Left renal pelvis (tissue), 4 donors: ENCODE results near the gene AARS1. TPM values are rescaled to one million over a fixed set of nuclear protein-coding genes. Genes with fewer than 3 reads are reported as not detected.
A peak's percentile ranks its signal among the peaks of the same experiment; 100 is the strongest.
"Not testable (repeated sequence)": the region's sequence is repeated elsewhere in the genome, so short reads cannot be mapped to it uniquely, and the experiment has no call there.

Experiments used
- DNase-seq, 4 donors: peaks; one replicate each; pipeline ENCODE4 v3.0.0-alpha.2; 2013; ENCODE audit warnings: low read depth in 4 of 4, low spot score in 3 of 4
- polyA plus RNA-seq, 4 donors: library from polyadenylated mRNA; unstranded; fragments of 120-200 nt; gene quantifications; one replicate each; pipeline ENCODE4 v1.2.1, GENCODE V29; 2013; ENCODE audit not compliant: insufficient read length in 4 of 4

Gene AARS1
- polyA plus RNA-seq, 4 donors, result 78.2 to 86.3 (median 85.5) TPM

DNA sequence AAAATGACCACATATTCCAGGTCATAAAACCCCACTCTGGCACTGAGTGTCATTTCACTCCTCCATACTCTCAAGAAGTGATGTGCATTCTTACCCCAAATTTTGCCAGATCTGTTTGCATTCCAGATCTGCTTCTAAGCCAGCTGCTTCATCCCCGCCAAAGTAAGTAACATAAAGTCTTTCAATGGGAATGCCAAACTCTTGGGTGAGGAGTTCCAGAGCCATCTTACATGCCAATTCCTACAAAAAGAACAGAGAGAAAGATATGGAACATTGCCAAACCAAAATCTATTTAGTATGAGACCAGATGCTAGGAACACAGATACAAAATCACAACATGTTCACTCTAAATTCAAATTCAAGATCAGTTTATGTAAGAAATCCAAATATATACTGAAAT, 12.9 kb downstream of the AARS1 start:
- no peak for DNase-seq

DNA sequence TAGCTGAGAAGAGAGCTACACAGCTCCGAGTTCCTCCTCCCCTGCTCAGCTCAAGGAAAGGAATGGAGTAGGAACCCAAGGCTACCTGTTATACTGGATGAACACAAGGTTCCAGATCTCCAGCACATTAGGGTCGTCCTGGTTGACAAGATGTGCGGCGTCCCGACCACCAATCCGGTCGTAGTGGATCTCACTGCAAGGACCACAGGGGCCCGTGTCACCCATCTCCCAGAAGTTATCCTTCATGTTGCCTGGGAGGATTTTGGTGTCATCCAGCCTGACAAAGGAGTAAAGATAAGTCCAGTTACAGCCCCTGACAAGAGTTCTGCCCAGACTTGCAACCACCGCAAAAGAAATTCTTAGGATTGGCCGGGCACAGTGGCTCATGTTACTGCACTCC, 17.6 kb downstream of the AARS1 start:
- no peak for DNase-seq

DNA sequence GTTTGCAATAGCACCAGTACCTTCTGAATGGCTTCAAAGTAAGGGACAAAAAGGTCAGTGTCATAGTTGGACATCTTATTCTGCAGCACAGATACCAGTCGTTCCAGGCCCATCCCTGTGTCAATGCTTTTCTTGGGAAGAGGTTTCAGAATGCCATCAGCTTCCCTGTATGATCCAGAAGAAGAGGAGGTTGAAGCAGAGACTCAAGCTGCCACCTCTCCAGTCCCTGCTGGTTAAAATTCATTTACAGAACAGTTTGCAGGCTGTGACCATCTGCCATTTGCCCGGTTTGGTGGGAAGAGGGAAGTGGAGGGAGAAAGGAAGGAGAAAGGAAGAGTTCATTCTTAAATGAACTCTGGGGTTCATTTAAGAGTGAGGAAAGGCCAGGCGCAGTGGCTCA, 19.1 kb downstream of the AARS1 start:
- DNase-seq, result no peak

DNA sequence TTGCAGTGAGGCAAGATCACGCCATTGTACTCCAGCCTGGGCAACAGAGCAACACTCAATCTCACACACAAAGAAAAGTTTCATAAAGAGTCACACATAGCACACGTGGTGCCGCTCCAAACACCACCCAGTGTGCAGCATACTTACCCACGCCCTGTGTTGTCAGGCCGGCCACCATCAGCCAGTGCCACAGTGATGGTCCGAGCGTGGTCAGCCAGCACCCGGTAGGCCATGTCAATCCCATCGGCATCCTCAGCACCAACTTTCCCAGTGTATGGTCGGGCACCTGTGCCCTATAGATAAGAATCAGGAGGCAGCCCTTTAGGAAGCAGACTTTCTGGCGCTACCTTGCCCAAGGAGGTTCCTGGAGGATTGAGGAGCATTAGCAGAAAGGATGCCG, 19.8 kb downstream of the AARS1 start:
- no peak for DNase-seq

DNA sequence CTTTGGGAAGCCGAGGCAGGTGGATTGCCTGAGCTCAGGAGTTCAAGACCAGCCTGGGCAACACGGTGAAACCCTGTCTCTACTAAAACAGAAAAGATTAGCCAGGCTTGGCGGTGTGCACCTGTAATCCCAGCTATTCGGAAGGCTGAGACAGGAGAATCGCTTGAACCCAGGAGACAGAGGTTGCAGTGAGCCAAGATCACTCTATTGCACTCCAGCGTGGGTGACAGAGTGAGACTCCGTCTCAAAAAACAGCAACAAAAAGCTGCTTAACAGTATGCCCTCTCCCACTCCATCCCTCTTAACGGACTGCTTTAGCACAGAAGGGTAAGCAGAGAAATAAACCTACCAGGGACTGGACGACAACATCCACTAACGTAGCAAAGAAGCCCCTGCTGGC, 21.4 kb downstream of the AARS1 start:
- DNase-seq, result not testable (repeated sequence)

DNA sequence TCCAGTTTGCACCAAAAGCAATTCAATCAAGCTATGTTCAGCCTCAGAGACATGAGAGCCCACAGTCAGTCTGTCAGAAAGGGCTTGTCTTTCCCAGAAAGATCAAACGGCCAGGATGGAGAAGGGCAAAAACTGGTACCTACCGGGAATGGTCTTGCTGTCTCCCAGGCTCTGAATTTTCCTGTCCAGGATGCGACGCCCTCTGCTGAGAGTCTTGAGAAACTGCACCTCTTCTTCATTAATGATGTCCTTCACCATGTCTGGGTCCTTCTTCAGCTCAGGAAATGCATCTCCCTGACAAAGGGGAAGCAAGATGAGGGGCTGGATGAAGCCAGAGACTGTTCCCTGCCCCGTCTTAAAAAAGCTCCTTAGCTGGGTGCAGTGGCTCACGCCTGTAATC, 21.8 kb downstream of the AARS1 start:
- DNase-seq, result no peak

DNA sequence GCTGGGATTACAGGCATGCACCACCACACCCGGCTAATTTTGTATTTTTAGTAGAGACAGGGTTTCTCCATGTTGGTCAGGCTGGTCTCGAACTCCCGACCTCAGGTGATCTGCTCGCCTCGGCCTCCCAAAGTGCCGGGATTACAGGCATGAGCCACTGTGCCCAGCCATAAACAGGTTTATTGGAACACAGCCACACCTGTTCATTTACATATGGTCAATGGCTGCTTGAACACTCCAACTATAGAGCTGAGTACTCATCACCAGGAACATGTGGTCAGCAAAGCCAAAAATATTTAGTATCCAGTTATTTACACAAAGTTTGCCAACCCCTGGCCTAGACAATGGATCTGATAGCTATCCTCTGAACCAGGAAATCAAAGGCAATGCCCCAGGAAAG, 29.4 kb downstream of the AARS1 start:
- not testable (repeated sequence) for DNase-seq

DNA sequence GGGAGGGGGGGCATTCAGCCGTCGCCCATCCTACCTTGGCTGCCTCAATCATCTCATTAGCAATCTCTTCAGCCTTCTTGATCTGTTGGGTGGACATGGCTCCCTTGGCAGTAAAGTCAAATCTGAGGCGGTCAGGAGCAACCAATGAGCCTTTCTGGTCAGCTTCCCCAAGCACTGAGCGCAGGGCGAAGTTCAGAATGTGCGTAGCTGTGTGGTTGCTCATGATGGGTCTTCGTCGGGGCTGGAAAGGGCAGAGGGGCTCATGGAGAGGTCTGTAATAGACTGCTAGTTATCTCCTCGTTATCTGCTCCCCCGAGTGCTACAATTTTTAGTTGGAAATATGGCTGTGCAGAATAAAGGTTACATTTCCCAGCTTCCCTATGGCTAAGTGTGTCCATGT, 30.4 kb downstream of the AARS1 start:
- no peak for DNase-seq

DNA sequence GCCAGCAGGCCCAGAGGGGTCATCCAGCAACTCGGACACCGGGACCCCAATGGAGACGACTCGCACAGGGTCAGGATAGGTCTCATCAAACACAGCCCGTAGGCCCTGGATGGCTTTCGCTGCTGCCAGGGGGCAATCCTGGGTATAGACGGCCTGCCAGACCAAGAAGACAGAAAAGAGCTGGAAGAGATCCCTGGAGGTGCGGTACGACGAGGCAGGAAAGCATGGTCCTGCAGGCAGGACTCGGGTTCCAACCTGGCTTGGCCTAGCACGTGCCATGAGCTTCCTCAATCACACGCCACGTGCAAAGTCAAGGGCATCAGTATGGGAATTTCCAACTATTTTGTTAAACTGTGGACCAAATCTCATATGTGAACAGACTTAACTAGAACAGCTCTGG, 31.2 kb downstream of the AARS1 start:
- DNase-seq, result no peak

DNA sequence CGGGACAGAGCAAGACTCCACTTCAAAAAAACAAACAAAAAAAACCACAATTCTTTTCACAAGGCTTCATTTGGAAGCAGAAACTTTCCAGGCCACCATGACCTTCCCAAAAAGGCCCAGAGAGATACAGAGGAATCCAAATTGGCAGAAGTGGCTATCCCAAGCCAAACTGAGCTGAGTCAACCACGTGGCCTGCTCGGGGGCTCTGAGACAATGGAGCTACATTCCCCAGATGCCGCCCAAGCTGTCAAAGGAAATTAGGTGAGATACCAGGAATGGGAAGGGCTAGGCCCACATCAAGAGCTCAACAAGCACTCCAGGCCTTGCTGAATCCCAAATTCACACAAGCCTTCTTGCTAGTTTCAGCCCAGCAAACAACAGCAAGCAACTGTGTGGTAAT, 31.9 kb downstream of the AARS1 start:
- DNase-seq, result no peak

DNA sequence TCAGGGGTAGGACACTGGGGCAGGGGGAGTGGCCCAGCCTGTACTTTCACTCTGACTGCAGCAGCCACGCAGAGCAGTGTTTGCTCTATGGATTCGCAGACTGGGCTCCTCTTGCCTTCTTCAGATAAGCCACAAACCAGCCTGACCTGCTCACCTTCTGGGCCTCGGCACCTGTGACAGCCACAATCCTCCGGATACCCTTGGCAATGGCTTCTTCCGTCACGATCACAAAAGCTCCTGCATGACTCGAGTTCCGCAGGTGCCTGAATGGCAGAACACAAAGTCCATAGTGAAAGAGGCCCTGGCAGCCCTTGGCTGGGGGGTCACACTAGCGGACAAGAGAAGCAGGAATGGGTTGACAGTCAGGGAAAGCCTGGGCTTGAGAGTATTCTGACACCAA, 33.7 kb downstream of the AARS1 start:
- DNase-seq, result no peak

DNA sequence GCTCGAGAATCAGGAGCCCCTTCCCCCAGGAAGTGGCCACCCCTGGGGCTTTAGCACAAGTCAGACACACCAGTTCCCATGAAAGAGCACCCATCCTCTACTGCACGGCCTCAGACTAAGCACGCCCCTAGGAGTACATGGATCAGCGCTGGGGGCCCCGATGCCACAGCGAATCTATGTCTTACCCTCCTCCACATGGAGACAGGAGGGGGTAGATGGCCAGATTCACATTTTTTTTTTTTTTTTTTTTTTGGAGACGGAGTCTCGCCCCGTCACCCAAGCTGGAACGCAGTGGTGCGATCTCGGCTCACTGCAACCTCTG, 34.4 kb downstream of the AARS1 start:
- no peak for DNase-seq

DNA sequence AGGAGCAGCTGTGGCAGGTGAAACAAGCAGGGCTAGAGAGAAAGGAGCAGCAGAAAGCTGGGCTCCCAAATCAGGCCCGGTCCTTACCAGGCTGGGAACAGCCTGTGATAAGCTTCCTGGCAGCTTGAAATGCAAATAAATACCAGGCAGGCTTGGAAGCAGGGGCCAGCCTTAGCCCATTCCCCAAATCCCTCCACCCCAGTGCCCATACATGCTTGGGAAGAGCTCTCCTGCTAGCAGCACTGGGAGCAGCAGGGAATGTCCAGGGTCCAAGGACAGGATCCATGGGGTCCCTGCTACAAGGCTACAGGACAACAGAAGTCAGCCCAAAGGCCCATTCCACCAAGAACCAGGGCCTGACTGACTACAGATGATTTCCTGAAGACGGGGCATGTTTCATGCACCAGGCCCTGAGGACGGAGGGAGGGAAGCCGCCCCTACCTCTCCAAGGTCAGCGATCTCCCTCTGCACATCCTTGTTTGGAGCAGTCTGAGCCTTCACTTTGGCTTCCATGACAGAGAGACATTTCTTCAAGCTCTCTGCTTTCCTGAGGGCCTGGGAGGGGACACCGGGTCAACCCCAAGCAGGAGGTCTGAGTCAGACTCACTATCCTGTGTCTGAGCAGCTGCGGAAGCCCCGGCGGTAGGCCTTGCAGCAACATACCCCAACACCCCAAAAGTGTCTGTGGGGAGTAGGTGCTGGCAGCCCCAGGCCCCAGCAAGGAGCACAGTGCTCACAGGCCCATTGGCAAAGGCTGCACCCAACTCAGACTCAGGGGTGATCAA, 34.9 kb downstream of the AARS1 start:
- no peak for DNase-seq

DNA sequence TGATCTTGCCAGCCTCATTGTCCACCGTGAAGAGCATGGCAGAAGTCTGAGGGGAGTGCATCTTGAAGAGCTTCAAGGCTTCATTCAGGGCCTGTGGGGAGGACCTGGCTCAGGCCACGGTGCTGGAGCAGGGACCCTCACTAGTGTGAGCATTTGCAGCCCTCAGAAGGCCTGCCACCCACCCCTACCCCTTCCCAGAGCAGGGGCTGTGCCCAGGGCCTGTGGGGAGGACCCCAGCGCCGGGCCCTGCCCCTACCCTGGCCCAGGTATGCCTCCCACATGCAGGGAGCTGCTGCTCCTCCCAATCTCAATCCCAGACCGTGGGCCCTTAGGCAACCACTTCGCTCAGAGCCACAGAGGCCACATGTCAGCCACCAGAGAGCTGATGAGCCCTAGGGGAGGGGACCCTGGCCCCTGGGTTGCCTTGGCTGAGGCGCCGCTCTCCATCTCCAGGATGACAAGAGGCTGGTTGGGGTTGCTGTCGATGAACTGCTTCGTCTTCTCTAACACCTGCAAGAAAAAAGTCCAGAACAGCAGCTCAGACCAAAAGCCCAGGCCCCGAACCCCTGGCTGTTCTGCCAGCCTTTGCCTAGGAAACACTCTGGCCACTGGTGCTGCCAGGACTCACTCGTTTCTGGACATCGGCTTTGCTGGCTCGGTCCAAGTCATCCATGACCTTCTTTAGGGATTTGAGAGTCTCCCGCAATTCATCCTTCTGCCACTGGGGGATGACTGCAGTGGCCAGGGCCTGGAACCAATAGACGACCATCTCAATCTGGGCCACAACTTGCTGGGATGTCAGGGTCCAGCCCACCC, 35.8 kb downstream of the AARS1 start:
- no peak for DNase-seq

DNA sequence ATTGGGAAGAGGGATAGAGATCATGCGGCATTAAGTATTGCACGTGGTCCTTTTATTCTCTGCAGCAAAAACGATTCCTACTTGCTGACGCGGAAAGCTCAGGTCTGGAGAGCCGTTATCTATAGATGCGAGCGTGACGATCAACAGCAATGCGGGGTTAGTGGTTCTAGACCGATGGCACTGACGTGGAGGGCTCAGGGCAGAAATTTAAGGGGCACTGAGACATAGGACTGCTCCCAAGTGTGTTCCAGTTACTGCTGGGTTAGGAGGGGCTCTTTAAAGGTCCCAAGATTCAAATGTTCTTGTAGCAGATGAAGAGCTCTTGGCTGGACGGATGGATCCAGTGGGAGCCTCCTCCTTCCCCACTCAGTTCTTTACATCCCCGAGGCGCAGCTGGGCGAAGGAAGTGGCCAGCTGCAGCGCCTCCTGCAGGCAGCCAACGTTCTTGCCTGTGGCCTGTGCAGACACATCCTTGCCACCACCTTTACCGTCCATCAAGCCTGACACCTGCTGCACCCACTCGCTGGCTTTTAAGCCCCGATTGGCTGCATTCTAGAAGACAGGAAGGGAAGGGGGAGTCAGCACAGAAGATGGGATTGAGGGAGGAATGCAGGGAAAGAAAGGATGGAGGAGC, 36.8 kb downstream of the AARS1 start:
- no peak for DNase-seq

DNA sequence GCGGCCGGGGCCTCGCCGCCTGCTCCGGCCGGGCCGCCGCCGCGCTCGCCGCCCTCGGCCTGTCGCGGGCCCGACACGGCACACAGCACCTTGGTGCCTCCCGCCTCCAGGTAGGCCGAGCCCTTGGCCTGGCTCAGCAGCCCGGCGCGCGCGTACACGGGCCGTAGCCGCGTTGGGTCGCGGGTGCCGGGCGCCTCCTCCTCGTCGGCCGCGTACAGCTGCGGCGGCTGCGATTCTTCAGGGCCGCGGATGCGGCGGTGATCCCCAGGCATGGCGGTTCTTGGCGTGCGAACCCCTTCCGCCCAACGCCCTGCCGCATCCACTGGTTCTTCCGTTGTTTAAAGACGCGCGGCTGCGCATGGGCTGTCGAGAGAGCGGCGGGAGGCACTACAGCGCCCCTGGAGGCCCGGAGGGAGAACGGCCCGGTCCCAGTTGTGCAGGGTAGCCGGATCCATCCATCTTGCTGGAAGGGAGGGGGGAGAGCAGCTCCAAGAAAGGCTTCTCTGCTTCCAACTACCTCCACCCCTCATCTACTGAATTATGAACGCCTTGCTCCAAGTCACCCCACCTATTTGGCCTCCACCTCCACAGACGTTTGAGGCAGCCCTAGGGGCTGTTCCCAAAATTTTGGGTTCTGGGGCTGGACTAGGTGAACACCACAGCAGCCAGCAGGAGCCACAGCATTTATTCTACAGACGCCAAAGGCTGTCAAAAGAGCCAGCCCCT, 37.5 kb downstream of the AARS1 start, which contains the start of gene EXOSC6:
EXOSC6 (minus strand) TSS at position 312 of the 726 bp plus-strand sequence; CDS start at position 272, 40 bp downstream.
- DNase-seq, result peak; percentile 78 to 85 (median 81)

DNA sequence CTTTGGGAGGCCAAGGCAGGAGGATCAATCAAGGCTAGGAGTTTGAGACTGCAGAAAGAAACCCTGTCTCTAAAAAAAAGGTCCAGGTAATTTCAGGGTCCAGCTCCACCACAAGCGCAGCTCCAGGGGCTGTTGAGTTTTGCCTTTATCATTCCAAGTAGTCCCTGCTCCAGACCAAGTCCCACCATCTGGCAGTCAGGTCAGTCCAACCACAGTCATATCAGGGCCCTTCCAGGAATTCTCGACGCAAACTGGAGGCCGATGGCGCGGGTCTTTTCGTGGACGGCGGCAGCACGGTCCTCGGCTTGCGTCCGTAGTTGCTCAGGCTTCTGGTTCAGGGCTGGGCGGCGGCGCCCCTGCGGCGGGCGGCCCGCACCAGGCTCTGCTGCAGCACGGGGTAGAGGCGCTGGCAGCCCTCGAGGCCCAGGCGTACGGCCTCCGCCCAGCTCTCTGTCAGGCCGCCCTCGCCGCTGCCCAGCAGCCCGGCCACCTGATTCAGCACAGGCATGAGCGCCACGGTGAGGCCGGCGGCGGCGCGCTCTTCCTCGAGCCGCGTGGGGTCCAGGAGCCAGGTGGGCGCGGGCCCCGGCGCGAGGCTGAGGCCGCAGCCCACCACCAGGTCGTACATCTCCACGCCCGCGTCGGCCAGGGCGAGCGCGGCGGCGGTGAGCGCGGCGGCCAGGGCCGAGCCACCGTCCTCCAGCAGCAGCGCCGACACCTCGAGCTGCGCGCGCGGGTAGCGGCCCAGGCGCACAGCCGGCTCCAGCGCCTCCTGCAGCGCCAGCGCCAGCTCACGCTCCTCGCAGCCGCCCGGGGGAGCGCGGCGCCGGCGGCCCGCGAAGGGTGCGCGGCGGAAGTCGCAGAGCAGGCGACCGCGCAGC, 38.3 kb downstream of the AARS1 start:
- no peak for DNase-seq

DNA sequence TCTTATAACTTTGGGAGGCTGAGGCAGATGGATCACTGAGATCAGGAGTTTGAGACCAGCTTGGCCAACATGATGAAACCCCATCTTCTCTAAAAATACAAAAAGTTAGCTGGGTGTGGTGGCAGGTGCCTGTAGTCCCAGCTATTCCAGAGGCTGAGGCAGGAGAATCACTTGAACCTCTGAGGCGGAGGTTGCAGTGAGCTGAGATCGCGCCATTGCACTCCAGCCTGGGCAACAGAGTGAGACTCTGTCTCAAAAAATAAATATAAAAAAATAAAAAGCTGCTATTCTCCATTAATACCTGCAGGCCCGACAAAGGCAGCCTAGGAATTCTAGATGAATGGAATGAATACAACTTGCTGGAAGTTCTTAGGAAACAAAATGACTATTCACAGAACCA, 39.6 kb downstream of the AARS1 start:
- not testable (repeated sequence) for DNase-seq

DNA sequence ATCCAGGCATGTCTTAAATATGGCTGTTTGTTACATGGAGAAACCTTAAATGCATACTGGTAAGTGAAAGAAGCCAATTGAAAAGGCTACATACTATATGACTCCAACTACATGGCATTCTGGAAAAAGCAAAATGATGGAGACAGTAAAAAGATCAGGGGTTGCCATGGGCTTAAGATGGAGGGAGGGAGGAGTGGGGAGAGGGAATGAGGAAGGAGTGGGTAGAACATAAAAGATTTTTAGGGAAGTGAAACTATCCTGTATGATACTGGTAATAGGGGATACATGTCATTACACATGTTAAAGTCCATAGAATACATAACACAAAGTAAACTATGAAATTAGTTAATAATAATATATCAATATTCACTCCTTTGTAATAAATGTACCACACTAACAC, 50.5 kb downstream of the AARS1 start:
- not testable (repeated sequence) for DNase-seq

DNA sequence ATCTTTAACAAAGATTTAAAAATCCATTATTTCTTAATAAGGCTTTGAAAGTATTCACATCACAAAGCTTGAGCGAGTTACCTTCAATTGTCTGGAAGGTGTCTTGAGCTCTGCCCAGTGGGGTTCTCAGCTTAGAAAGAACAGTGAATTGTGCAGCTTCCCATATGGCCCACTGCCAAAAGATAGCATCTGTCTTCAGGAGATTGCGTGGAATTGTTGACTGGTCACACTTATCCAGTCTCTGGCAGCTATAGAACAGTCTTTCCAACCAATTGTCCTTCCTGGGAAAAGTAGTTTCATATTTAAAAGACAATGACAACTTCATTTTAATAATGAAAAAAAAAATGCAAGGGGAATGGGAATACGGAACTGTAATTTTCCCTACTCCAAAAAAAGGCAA, 57.5 kb downstream of the AARS1 start:
- DNase-seq, result not testable (repeated sequence)
